K562 (cell line): ENCODE results near the gene TCF25. TPM values are rescaled to one million over a fixed set of nuclear protein-coding genes. Genes with fewer than 3 reads are reported as not detected.
A peak's percentile ranks its signal among the peaks of the same experiment; 100 is the strongest.

ENCODE experiments used
- ATAC-seq: fragments of 200-7000 bp; cut with Tn5 transposase; 3 replicates; pipeline ENCODE4 v1.9.1; 2020; ENCODE audit warnings: moderate library complexity
- Bru-seq: library from RNA; stranded (reverse); fragments of 400-500 nt; gene quantifications from one replicate; lab custom pipeline; 2021; lab: Mats Ljungman, UMichigan
- BruChase-seq, 2 experiments: library from RNA; stranded (reverse); fragments of 400-500 nt; gene quantifications; one replicate each; lab custom pipeline; 2021; lab: Mats Ljungman, UMichigan
- BruUV-seq: library from RNA; stranded (reverse); fragments of 400-500 nt; replicated peaks from 2 replicates; lab custom pipeline; 2021; lab: Mats Ljungman, UMichigan
- CTCF ChIA-PET: fragments of 300-600 bp; formaldehyde crosslinking; extraction: SDS; loops from one replicate; lab custom pipeline; 2021; ENCODE audit warnings: low intra/inter-chr PET ratio; lab: Yijun Ruan, JAX
- POLR2A ChIA-PET: fragments of 300-600, 350-650 bp; sonication (Branson Sonifier 250); formaldehyde crosslinking; extraction: SDS; loops from one replicate; lab custom pipeline; 2021; ENCODE audit warnings: antibody characterized with exemption, inconsistent platforms; lab: Yijun Ruan, JAX
- DNase-seq, 4 experiments: peaks; one replicate each; pipeline versions ENCODE4 v3.0.0 to v3.0.0-alpha.2; 2011 to 2018; ENCODE audit warnings: low spot score in 3 of 4, mixed read lengths in 3 of 4; ENCODE audit errors: extremely low read depth in 1 of 4
- FAIRE-seq: peaks from 2 replicates; lab custom pipeline; 2011; peaks lifted over from hg19 to GRCh38; lab: Jason Lieb, UNC
- H2AFZ ChIP-seq: 2 replicates; pipeline ENCODE4 v1.6.0; 2011; ENCODE audit warnings: low read depth, low read length, control low read depth, inconsistent platforms
- H3K27ac ChIP-seq: fragments of 200-600 bp; 3 replicates; pipeline ENCODE4 v1.8.0; 2011; ENCODE audit warnings: low read depth, mild to moderate bottlenecking, control low read depth, inconsistent platforms, low read length, moderate library complexity, mixed read lengths; ENCODE audit errors: extremely low read depth
- H3K27me3 ChIP-seq, 2 experiments: fragments of 300-600 bp in 1 of 2; 2 replicates in 1 of 2; 3 replicates in 1 of 2; pipeline versions ENCODE4 v1.6.0 to v1.8.0; 2011; ENCODE audit warnings: inconsistent platforms in 2 of 2, low read length in 2 of 2, mild to moderate bottlenecking in 1 of 2, mixed read lengths in 1 of 2, moderate library complexity in 1 of 2; ENCODE audit not compliant: control insufficient read depth in 2 of 2, insufficient read depth in 2 of 2
- H3K36me3 ChIP-seq: fragments of 300-600 bp; 3 replicates; pipeline ENCODE4 v1.8.0; 2011; ENCODE audit warnings: mild to moderate bottlenecking, low read length, inconsistent platforms; ENCODE audit not compliant: control insufficient read depth, insufficient read depth
- H3K4me1 ChIP-seq, 2 experiments: fragments of 200-600 bp in 1 of 2; replicated peaks in 1 of 2; 2 replicates in 1 of 2; 3 replicates in 1 of 2; pipeline versions ENCODE4 v1.5.1 to v1.8.0; 2011; ENCODE audit warnings: inconsistent platforms in 2 of 2, low read length in 2 of 2, mild to moderate bottlenecking in 1 of 2, mixed read lengths in 1 of 2, moderate library complexity in 1 of 2; ENCODE audit not compliant: control insufficient read depth in 2 of 2, insufficient read depth in 2 of 2
- H3K4me2 ChIP-seq: 2 replicates; pipeline ENCODE4 v1.6.1; 2011; ENCODE audit warnings: low read length, control low read depth, inconsistent platforms, mixed read lengths; ENCODE audit not compliant: insufficient read depth
- H3K4me3 ChIP-seq: fragments of 200-600 bp; sonication (generic), shearing (Covaris generic); 2 replicates; pipeline ENCODE4 v1.5.1; 2016; ENCODE audit warnings: control low read depth, inconsistent platforms
- H3K79me2 ChIP-seq: fragments of 200-600 bp; 3 replicates; pipeline ENCODE4 v1.8.0; 2011; ENCODE audit warnings: low read length, inconsistent platforms; ENCODE audit not compliant: control insufficient read depth, insufficient read depth
- H3K9ac ChIP-seq, 2 experiments: 2 replicates each; pipeline versions ENCODE4 v1.6.0 to v1.6.1; 2011; ENCODE audit warnings: low read depth in 2 of 2, low read length in 2 of 2, control low read depth in 1 of 2, inconsistent platforms in 1 of 2, mild to moderate bottlenecking in 1 of 2, mixed read lengths in 1 of 2; ENCODE audit not compliant: insufficient read depth in 1 of 2
- H3K9me1 ChIP-seq: one replicate; pipeline ENCODE4 v1.6.0; 2011; ENCODE audit warnings: inconsistent platforms, mild to moderate bottlenecking, low read length, moderate library complexity; ENCODE audit not compliant: control insufficient read depth, insufficient read depth
- H3K9me3 ChIP-seq: replicated peaks from 2 replicates; pipeline ENCODE4 v1.5.1; 2011; ENCODE audit warnings: low read depth, low read length, inconsistent platforms; ENCODE audit not compliant: control insufficient read depth, insufficient read depth
- H4K20me1 ChIP-seq: replicated peaks from 2 replicates; pipeline ENCODE4 v1.6.1; 2011; ENCODE audit warnings: low read length, inconsistent platforms, mixed read lengths; ENCODE audit not compliant: control insufficient read depth, insufficient read depth
- DLX4 ChIP-seq: fragments of 250-450 bp; sonication (Bioruptor Pico); IDR thresholded peaks from 2 replicates; pipeline ENCODE4 v1.6.1; 2021; ENCODE audit warnings: mild to moderate bottlenecking
- KDM4B ChIP-seq, 2 experiments: fragments of 450-650 bp in 1 of 2; sonication (generic) in 1 of 2; IDR thresholded peaks; 2 replicates each; pipeline ENCODE4 v1.6.1; 2016 to 2017; ENCODE audit warnings: borderline replicate concordance in 2 of 2, antibody characterized with exemption in 1 of 2, low read depth in 1 of 2, mild to moderate bottlenecking in 1 of 2
- NCOA1 ChIP-seq: fragments of 450-650 bp; IDR thresholded peaks from 2 replicates; pipeline ENCODE4 v1.6.1; 2016; ENCODE audit warnings: low read depth
- NR2F6 ChIP-seq: fragments of 450-650 bp; formaldehyde crosslinking; IDR thresholded peaks from 2 replicates; pipeline ENCODE4 v1.4.0; 2020; ENCODE audit warnings: mild to moderate bottlenecking
- SNAPC5 ChIP-seq: fragments of 250-450 bp; sonication (Bioruptor Pico); IDR thresholded peaks from 2 replicates; pipeline ENCODE4 v1.8.0; 2021; ENCODE audit warnings: moderate library complexity, mild to moderate bottlenecking, inconsistent platforms
- STAT6 ChIP-seq: sonication (generic); formaldehyde crosslinking; IDR thresholded peaks from 2 replicates; pipeline ENCODE4 v1.8.1; 2023; ENCODE audit warnings: mild to moderate bottlenecking, missing genetic modification reagents
- ZBTB26 ChIP-seq: fragments of 450-650 bp; formaldehyde crosslinking; IDR thresholded peaks from 2 replicates; pipeline ENCODE4 v1.4.0; 2022; ENCODE audit warnings: missing genetic modification characterization
- ZFP1 ChIP-seq: fragments of 450-650 bp; formaldehyde crosslinking; IDR thresholded peaks from 2 replicates; pipeline ENCODE4 v1.4.0; 2020; ENCODE audit warnings: mild to moderate bottlenecking, mixed read lengths
- WGBS: fragments of 100-300 bp; shearing (Covaris generic); methylation state at CpG from one replicate; pipeline ENCODE4 v1.1.6; 2016; ENCODE audit warnings: low coverage, mixed read lengths; ENCODE audit not compliant: insufficient coverage; ENCODE audit errors: missing lambda C conversion rate; 5-methylcytosine and 5-hydroxymethylcytosine counted together
- in situ Hi-C: fragments of 300-500 bp; cut with MboI; formaldehyde crosslinking; loops from 4 replicates; pipeline ENCODE4 v1.15.0; 2018; ENCODE audit warnings: inconsistent platforms, mixed read lengths
- intact Hi-C: fragments of 100-400 bp; cut with micrococcal nuclease; formaldehyde crosslinking; loops from 2 replicates; pipeline ENCODE4 v1.14.2; 2022
- long read RNA-seq, 3 experiments: library from polyadenylated mRNA in 2 of 3; library from RNA in 1 of 3; unstranded in 2 of 3; stranded (forward) in 1 of 3; transcript quantifications; one replicate each; pipeline ENCODE4 v2.0.0, GENCODE V29; 2019 to 2022
- polyA minus RNA-seq, 3 experiments: library from RNA; depleted of rRNA, polyadenylated mRNA; stranded (reverse); fragments of >200 nt; gene quantifications; 2 replicates each; pipeline ENCODE4 v1.2.3, GENCODE V29; 2011
- polyA plus RNA-seq, 8 experiments: library from polyadenylated mRNA; depleted of rRNA in 4 of 8; stranded (reverse) in 5 of 8; unstranded in 3 of 8; fragments of >200 nt; fragmentation: Nextera tagmentation in 2 of 8; fragmentation: Illumina TruSeq in 1 of 8; extraction: Ambion mirVana in 2 of 8; extraction: Trizol in 1 of 8; gene quantifications; 2 replicates each; pipeline versions ENCODE4 v1.2.1 to v1.2.3, GENCODE V29; 2011 to 2014; ENCODE audit warnings: inconsistent platforms in 1 of 8, missing spikeins in 1 of 8
- total RNA-seq, 7 experiments: library from RNA; depleted of rRNA in 6 of 7; stranded (reverse); fragments of >200 nt in 6 of 7; fragmentation: Illumina TruSeq in 2 of 7; extraction: Trizol in 2 of 7; gene quantifications; 2 replicates each; pipeline versions ENCODE4 v1.2.1 to v1.2.3, GENCODE V29; 2011 to 2021; ENCODE audit warnings: low replicate concordance in 1 of 7

The TCF25 gene
- total RNA-seq (2011; cell fraction: chromatin; rRNA removed; ENCODE audit: low replicate concordance) = 678 and 1,286 TPM in 2 replicates
- 495 and 571 TPM in 2 replicates for total RNA-seq (2011; cell fraction: nucleolus; rRNA removed)
- 387 and 470 TPM in 2 replicates for total RNA-seq (2011; cell fraction: nucleoplasm; rRNA removed)
- total RNA-seq (2014; rRNA removed) (102 and 110 TPM in 2 replicates), total RNA-seq (2014; rRNA removed; fragmentation: Illumina TruSeq; extraction: Trizol) (37.2 and 38.0 TPM in 2 replicates), total RNA-seq (2015; rRNA removed; fragmentation: Illumina TruSeq; extraction: Trizol) (63.2 and 65.1 TPM in 2 replicates), total RNA-seq (2021) (123 and 140 TPM in 2 replicates), polyA plus RNA-seq (2011; rRNA removed) (83.8 and 123 TPM in 2 replicates), polyA plus RNA-seq (2014; fragmentation: Illumina TruSeq; extraction: Trizol) (87.5 and 96.8 TPM in 2 replicates), polyA plus RNA-seq (2014; fragmentation: Nextera tagmentation; extraction: Ambion mirVana) (1 to 10 TPM; 9.0 TPM), polyA plus RNA-seq (2014; rRNA removed) (122 and 154 TPM in 2 replicates), polyA minus RNA-seq (2011; rRNA and poly(A)+ RNA removed) (51.2 and 58.2 TPM in 2 replicates), Bru-seq, nascent RNA (percentile 74 among the genes with signal in this experiment), BruChase-seq, experiment 1, labeled RNA remaining after a 2-hour chase (percentile 74 among the genes with signal in this experiment), BruChase-seq, experiment 2, labeled RNA remaining after a 6-hour chase (percentile 79 among the genes with signal in this experiment)
- polyA plus RNA-seq (2011; cell fraction: cytosol; rRNA removed) = 86.7 and 116 TPM in 2 replicates
- 392 and 540 TPM in 2 replicates for polyA plus RNA-seq (2011; cell fraction: nucleus; rRNA removed)
- 147 and 150 TPM in 2 replicates for polyA plus RNA-seq (2012)
- polyA minus RNA-seq (2011; cell fraction: cytosol; rRNA and poly(A)+ RNA removed) = 47.2 and 50.0 TPM in 2 replicates
- polyA minus RNA-seq (2011; cell fraction: nucleus; rRNA and poly(A)+ RNA removed) = 72.7 and 97.1 TPM in 2 replicates
- long read RNA-seq, experiment 1, transcript TCF25-201 (18 exons, 2,233 nt) = major isoform, 62 of 288 reads
- long read RNA-seq, experiment 1, partial matches to known transcripts = 176 of 288 reads
- long read RNA-seq, experiment 1, other reads (novel, unspliced or antisense) = 44 of 288 reads
- long read RNA-seq, experiment 2, transcript TCF25-201 (18 exons, 2,233 nt) = major isoform, 18 of 74 reads
- long read RNA-seq, experiment 2, partial matches to known transcripts = 13 of 74 reads
- long read RNA-seq, experiment 2, other reads (novel, unspliced or antisense) = 39 of 74 reads
- long read RNA-seq, experiment 3, transcript TCF25-201 (18 exons, 2,233 nt) = major isoform, 13 of 59 reads
- long read RNA-seq, experiment 3, transcript TCF25-203 (2 exons, 981 nt) = minor isoform, 8 of 59 reads
- long read RNA-seq, experiment 3, partial matches to known transcripts = 19 of 59 reads
- long read RNA-seq, experiment 3, other reads (novel, unspliced or antisense) = 19 of 59 reads

GRCh38 chr16:89873109-89873971, at the start of gene TCF25:
TCF25 (plus strand) TSS chr16:89873592; CDS start chr16:89873668, 76 bp downstream.
- FAIRE-seq (peak; percentile 75), ATAC-seq (peak; percentile 81), DNase-seq (peak; percentile 94 to 98 (median 96))
- BruUV-seq = TSS peak; percentile 95
- in situ Hi-C loops = loop anchor here (5.0 kb wide), 1 partner anchor 66 kb away; no protein-coding TSS in a partner anchor
- H2AFZ ChIP-seq = peak within 1 kb of the TSS; percentile 91
- H3K27ac ChIP-seq = peak within 1 kb of the TSS; percentile 97
- peak within 1 kb of the TSS; percentile 92 to 100 for H3K9ac ChIP-seq
- peaks cover 50% of the 10 kb centered on the region for H3K79me2 ChIP-seq
- ChIA-PET POLR2A (interaction anchor here (0.5 to 2.9 kb wide), 14 partner anchors 9 to 170 kb away, joined by 3 to 25 read pairs (median 4); partner anchors contain the start of genes FANCA and SPIRE2), CTCF (no interaction called here)
- H3K9me3 ChIP-seq = no peaks in the 10 kb centered on the region; the same call in 1 of the 2 replicates
- H3K9me1 ChIP-seq = no peaks in the 10 kb centered on the region
- peaks cover 11 to 34% of the 10 kb centered on the region in 2 experiments for H3K4me1 ChIP-seq
- H3K36me3 ChIP-seq = peaks cover 34% of the 10 kb centered on the region; the same call in 2 of the 3 replicates
- H3K4me2 ChIP-seq = peak within 1 kb of the TSS; percentile 97
- no peaks in the 10 kb centered on the region for H3K27me3 ChIP-seq
- peak within 1 kb of the TSS; percentile 80 for H3K4me3 ChIP-seq
- H4K20me1 ChIP-seq = peaks cover 7% of the 10 kb centered on the region
- intact Hi-C loops = no loop called here
- WGBS = 1% methylated on average over 61 of the region's 104 CpGs
- TF ChIP-seq NCOA1 (no peak), KDM4B (IDR thresholded peaks at IDR 0.05; ENCODE audit: borderline replicate concordance in 2 of 2, low read depth in 1 of 2) (no peak), DLX4 (no peak), STAT6 (no peak), NR2F6 (CRISPR knock-in tag) (no peak), SNAPC5 (CRISPR knock-in tag) (no peak), ZFP1 (CRISPR knock-in tag) (no peak), ZBTB26 (CRISPR knock-in tag) (no peak)
